Measurements from ENCODE around the gene PAPSS1. TPM values are rescaled to one million over a fixed set of nuclear protein-coding genes. Genes with fewer than 3 reads are reported as not detected.

The PAPSS1 gene
- total RNA-seq, 1 experiment from 2014 or later = 83.6 TPM

- Histone ChIP-seq H3K14ac (ENCODE audit: insufficient read depth, low read length) (no peak overlapping the region), H4K5ac (ENCODE audit: insufficient read length, low read depth, low read length) (no peak overlapping the region), H2AK5ac (ENCODE audit: insufficient read length, low read length) (no peak overlapping the region), H4K8ac (replicated peaks; ENCODE audit: insufficient read length, low read depth, low read length) (no peak overlapping the region), H3K9ac (ENCODE audit: extremely low read depth, insufficient read length, low read length) (no peak overlapping the region), H3K23me2 (ENCODE audit: insufficient read length, low read depth, low read length, poor library complexity, severe bottlenecking) (no peaks in the 10 kb centered on the region), H3K79me1 (ENCODE audit: insufficient read depth, low read depth, low read length, poor library complexity, severe bottlenecking) (no peaks in the 10 kb centered on the region), H3K27ac (ENCODE audit: insufficient read length, low read depth, low read length) (no peak overlapping the region), H3K4me2 (ENCODE audit: insufficient read depth, insufficient read length, low read length) (no peak overlapping the region), H2BK20ac (ENCODE audit: low read depth, low read length, poor library complexity, severe bottlenecking) (no peak overlapping the region), H3K23ac (ENCODE audit: insufficient read length, low read depth, low read length) (no peak overlapping the region), H2BK12ac (ENCODE audit: insufficient read length, low read depth, low read length) (no peak overlapping the region), H3K56ac (ENCODE audit: insufficient read length, low read depth, low read length) (no peak overlapping the region), H3K79me2 (ENCODE audit: insufficient read depth, low read length) (no peaks in the 10 kb centered on the region; the same call in 1 of the 2 replicates), H2BK5ac (ENCODE audit: insufficient read length, low read length) (no peak overlapping the region), H4K91ac (ENCODE audit: insufficient read length, low read depth, low read length) (no peak overlapping the region), H3K9me3 (ENCODE audit: control insufficient read depth, low read depth, low read length) (no peaks in the 10 kb centered on the region), H4K20me1 (ENCODE audit: control insufficient read depth, insufficient read depth, insufficient read length) (no peaks in the 10 kb centered on the region), H2BK120ac (ENCODE audit: low read depth, low read length, poor library complexity, severe bottlenecking) (no peak overlapping the region), H3K27me3 (ENCODE audit: insufficient read depth, low read length) (no peaks in the 10 kb centered on the region), H3K4me1 (ENCODE audit: insufficient read depth, low read length) (no peaks in the 10 kb centered on the region), H3K4ac (ENCODE audit: low read depth, low read length) (no peak overlapping the region), H2AFZ (ENCODE audit: low read length) (no peak overlapping the region), H3T11ph (ENCODE audit: low read length) (no peak overlapping the region), H3K18ac (ENCODE audit: insufficient read length, low read depth, low read length) (no peak overlapping the region), H2BK15ac (ENCODE audit: low read depth, low read length) (no peak overlapping the region)
- Mint-ChIP-seq H3K4me3 (no peak overlapping the region), H3K9me3 (peaks cover 15 to 19% of the 10 kb centered on the region in 2 experiments), H3K27me3 (ENCODE audit: low read depth) (no peaks in the 10 kb centered on the region; the same call in 1 of the 2 replicates), H3K36me3 (ENCODE audit: insufficient read depth in 1 of 3, low read depth in 3 of 3) (peaks cover 43 to 57% (median 44%) of the 10 kb centered on the region in 3 experiments), H3K4me1 (peaks cover 0 to 6% of the 10 kb centered on the region in 2 experiments), H3K27ac (no peak overlapping the region)
- TF ChIP-seq, protein P1, sequence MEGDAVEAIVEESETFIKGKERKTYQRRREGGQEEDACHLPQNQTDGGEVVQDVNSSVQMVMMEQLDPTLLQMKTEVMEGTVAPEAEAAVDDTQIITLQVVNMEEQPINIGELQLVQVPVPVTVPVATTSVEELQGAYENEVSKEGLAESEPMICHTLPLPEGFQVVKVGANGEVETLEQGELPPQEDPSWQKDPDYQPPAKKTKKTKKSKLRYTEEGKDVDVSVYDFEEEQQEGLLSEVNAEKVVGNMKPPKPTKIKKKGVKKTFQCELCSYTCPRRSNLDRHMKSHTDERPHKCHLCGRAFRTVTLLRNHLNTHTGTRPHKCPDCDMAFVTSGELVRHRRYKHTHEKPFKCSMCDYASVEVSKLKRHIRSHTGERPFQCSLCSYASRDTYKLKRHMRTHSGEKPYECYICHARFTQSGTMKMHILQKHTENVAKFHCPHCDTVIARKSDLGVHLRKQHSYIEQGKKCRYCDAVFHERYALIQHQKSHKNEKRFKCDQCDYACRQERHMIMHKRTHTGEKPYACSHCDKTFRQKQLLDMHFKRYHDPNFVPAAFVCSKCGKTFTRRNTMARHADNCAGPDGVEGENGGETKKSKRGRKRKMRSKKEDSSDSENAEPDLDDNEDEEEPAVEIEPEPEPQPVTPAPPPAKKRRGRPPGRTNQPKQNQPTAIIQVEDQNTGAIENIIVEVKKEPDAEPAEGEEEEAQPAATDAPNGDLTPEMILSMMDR (conservative IDR thresholded peaks at IDR 0.05) = no peak
- WGBS (ENCODE audit: extremely low coverage, insufficient read length, low lambda C conversion rate) = no CpG with 5 or more reads among the region's 1 CpG
- no peak for DNase-seq
Observed at GRCh38 chr4:107701565-107701964, 18.5 kb downstream of the PAPSS1 start.

Data from H9 (cell line).